Transverse colon (tissue), 4 donors: ENCODE measurements around the gene PCNX1. TPM values are rescaled to one million over a fixed set of nuclear protein-coding genes. Genes with fewer than 3 reads are reported as not detected.

ENCODE experiments used
- DNase-seq: peaks from one replicate; pipeline ENCODE4 v3.0.0-alpha.2; 2019
- H3K27ac ChIP-seq, 4 donors: fragments of 200-600 bp; sonication (generic); 2 replicates each; pipeline ENCODE4 v1.5.1; 2016 to 2018; ENCODE audit warnings: inconsistent platforms in 4 of 4
- H3K27me3 ChIP-seq: fragments of 200-600 bp; sonication (generic); 2 replicates; pipeline ENCODE4 v1.5.1; 2017; ENCODE audit warnings: inconsistent platforms
- H3K36me3 ChIP-seq, 4 donors: fragments of 200-600 bp; sonication (generic); 2 replicates each; pipeline ENCODE4 v1.5.1; 2017 to 2019; ENCODE audit warnings: inconsistent platforms in 4 of 4
- H3K4me1 ChIP-seq, 4 donors: fragments of 200-600 bp; sonication (generic); 2 replicates each; pipeline ENCODE4 v1.5.1; 2017 to 2020; ENCODE audit warnings: inconsistent platforms in 4 of 4
- H3K4me3 ChIP-seq, 4 donors: fragments of 200-600 bp; sonication (generic); 1 replicate in 1 of 4; 2 replicates in 3 of 4; pipeline versions ENCODE4 v1.5.1 to v1.6.1; 2017 to 2019; ENCODE audit warnings: inconsistent platforms in 4 of 4
- H3K9me3 ChIP-seq, 2 donors: fragments of 200-600 bp; sonication (generic); 2 replicates each; pipeline ENCODE4 v1.5.1; 2017 to 2019; ENCODE audit warnings: inconsistent platforms in 2 of 2
- CTCF ChIP-seq, 5 experiments: fragments of 200-600 bp in 3 of 5; fragments of 450-650 bp in 2 of 5; sonication (generic) in 3 of 5; IDR thresholded peaks; 1 replicate in 2 of 5; 2 replicates in 3 of 5; pipeline ENCODE4 v1.5.1; 2016 to 2017; ENCODE audit warnings: antibody characterized with exemption in 5 of 5, inconsistent platforms in 3 of 5, mild to moderate bottlenecking in 2 of 5, moderate library complexity in 1 of 5
- EP300 ChIP-seq: sonication (generic); formaldehyde crosslinking; IDR thresholded peaks from one replicate; pipeline ENCODE4 v1.6.1; 2017; ENCODE audit warnings: antibody characterized with exemption, low read depth
- POLR2A ChIP-seq: fragments of 450-650 bp; IDR thresholded peaks from one replicate; pipeline ENCODE4 v1.6.1; 2016; ENCODE audit warnings: antibody characterized with exemption, mild to moderate bottlenecking, moderate library complexity
- POLR2AphosphoS5 ChIP-seq, 3 donors: sonication (generic); formaldehyde crosslinking; IDR thresholded peaks; one replicate each; pipeline ENCODE4 v1.6.1; 2016; ENCODE audit warnings: antibody characterized with exemption in 3 of 3
- WGBS, 2 donors: methylation state at CpG; one replicate each; pipeline ENCODE4 v1.1.5; 2018; ENCODE audit warnings: low coverage in 1 of 2; 5-methylcytosine and 5-hydroxymethylcytosine counted together
- in situ Hi-C, 4 donors: fragments of 200-750 bp; cut with MboI; loops; one replicate each; pipeline versions ENCODE4 v1.15.0 to v1.15.1; 2017; ENCODE audit warnings: low sequenced_read_pairs in 3 of 4, low pct_ligation_motif_present in 1 of 4, low pct_unique_long_range_greater_than_20kb in 1 of 4
- intact Hi-C: fragments of 100-400 bp; cut with DNase I; formaldehyde crosslinking; loops from one replicate; pipeline ENCODE4 v1.15.1; 2023; ENCODE audit warnings: low total_unique reads
- total RNA-seq, 4 donors: library from RNA; depleted of rRNA; stranded (reverse); fragments of >200 nt; gene quantifications; one replicate each; pipeline ENCODE4 v1.1.0, GENCODE V29; 2016

The PCNX1 gene
- total RNA-seq, 4 donors from 2014 or later: 15.0 to 64.6 (median 46.0) TPM

- intact Hi-C loops (no loop called here), in situ Hi-C loops (no loop called here)
- Histone ChIP-seq H3K36me3 (no peaks in the 10 kb centered on the region), H3K27ac (peak overlapping the region; percentile 65 to 68 (median 68)), H3K27me3 (no peaks in the 10 kb centered on the region), H3K4me3 (no peak overlapping the region), H3K4me1 (peaks cover 0 to 4% (median 1%) of the 10 kb centered on the region in 4 donors), H3K9me3 (no peaks in the 10 kb centered on the region)
- DNase-seq: no peak
- TF ChIP-seq EP300: no peak
- TF ChIP-seq CTCF (IDR thresholded peaks at IDR 0.05): no peak
- no peak for TF ChIP-seq POLR2A
- TF ChIP-seq POLR2AphosphoS5 (IDR thresholded peaks at IDR 0.05): no peak
- WGBS, 2 donors: 93 to 95% methylated on average over 2 to 3 of the region's 3 CpGs
Observed at GRCh38 chr14:70896981-70897380, 10.3 kb upstream of the PCNX1 start.

- Histone ChIP-seq H3K9me3 (no peaks in the 10 kb centered on the region), H3K4me3 (no peak overlapping the region), H3K4me1 (peaks cover 0 to 4% (median 1%) of the 10 kb centered on the region in 4 donors), H3K27me3 (no peaks in the 10 kb centered on the region), H3K27ac (peak overlapping the region; percentile 65 to 68 (median 68)), H3K36me3 (no peaks in the 10 kb centered on the region)
- no peak for DNase-seq
- intact Hi-C loops (no loop called here), in situ Hi-C loops (no loop called here)
- TF ChIP-seq CTCF (IDR thresholded peaks at IDR 0.05) (no peak), POLR2AphosphoS5 (IDR thresholded peaks at IDR 0.05) (peak in 1 of 3 donors; percentile 29)
- WGBS, 2 donors: 32 to 66% methylated on average over 2 of the region's 2 CpGs
Observed at GRCh38 chr14:70897464-70897863, 9.8 kb upstream of the PCNX1 start.

GRCh38 chr14:70898111-70898745 lies 9.0 kb upstream of the PCNX1 start:
- H3K4me3 ChIP-seq: no peak overlapping the region
- no peaks in the 10 kb centered on the region for H3K36me3 ChIP-seq
- WGBS, 2 donors: 44 to 65% methylated on average over 3 of the region's 3 CpGs
- TF ChIP-seq POLR2AphosphoS5 (IDR thresholded peaks at IDR 0.05): no peak
- in situ Hi-C loops (no loop called here), intact Hi-C loops (no loop called here)
- peak overlapping the region; percentile 65 to 68 (median 68) for H3K27ac ChIP-seq
- H3K4me1 ChIP-seq: peaks cover 0 to 4% (median 1%) of the 10 kb centered on the region in 4 donors
- no peaks in the 10 kb centered on the region for H3K9me3 ChIP-seq
- no peak for DNase-seq
- H3K27me3 ChIP-seq: no peaks in the 10 kb centered on the region

GRCh38 chr14:70901269-70901668 lies 6.0 kb upstream of the PCNX1 start:
- Histone ChIP-seq H3K9me3 (no peaks in the 10 kb centered on the region), H3K36me3 (no peaks in the 10 kb centered on the region), H3K4me3 (no peak overlapping the region), H3K27ac (peak overlapping the region in 1 of 4 donors; percentile 13), H3K4me1 (peaks cover 3 to 16% (median 9%) of the 10 kb centered on the region in 4 donors), H3K27me3 (no peaks in the 10 kb centered on the region)
- in situ Hi-C loops: no loop called here
- TF ChIP-seq CTCF (IDR thresholded peaks at IDR 0.05): no peak
- TF ChIP-seq POLR2AphosphoS5 (IDR thresholded peaks at IDR 0.05): no peak
- no peak for TF ChIP-seq POLR2A
- intact Hi-C loops: no loop called here
- 65 to 67% methylated on average over 1 of the region's 1 CpG for WGBS, 2 donors
- no peak for DNase-seq

GRCh38 chr14:70902184-70902583 lies 5.1 kb upstream of the PCNX1 start:
- no peaks in the 10 kb centered on the region for H3K9me3 ChIP-seq
- peaks cover 6 to 23% (median 15%) of the 10 kb centered on the region in 4 donors for H3K4me1 ChIP-seq
- H3K4me3 ChIP-seq: no peak overlapping the region
- no peaks in the 10 kb centered on the region for H3K36me3 ChIP-seq
- no peak for DNase-seq
- H3K27ac ChIP-seq: no peak overlapping the region
- no peaks in the 10 kb centered on the region for H3K27me3 ChIP-seq
- in situ Hi-C loops (no loop called here), intact Hi-C loops (no loop called here)
- WGBS, 2 donors: 75 to 90% methylated on average over 1 of the region's 1 CpG
- TF ChIP-seq POLR2A (no peak), POLR2AphosphoS5 (IDR thresholded peaks at IDR 0.05) (no peak), EP300 (no peak), CTCF (IDR thresholded peaks at IDR 0.05) (no peak)
